ENCODE data around the gene DPP3.
"Not testable (repeated sequence)": the region's sequence is repeated elsewhere in the genome, so short reads cannot be mapped to it uniquely, and the experiment has no call there.

The DPP3 gene

DNA sequence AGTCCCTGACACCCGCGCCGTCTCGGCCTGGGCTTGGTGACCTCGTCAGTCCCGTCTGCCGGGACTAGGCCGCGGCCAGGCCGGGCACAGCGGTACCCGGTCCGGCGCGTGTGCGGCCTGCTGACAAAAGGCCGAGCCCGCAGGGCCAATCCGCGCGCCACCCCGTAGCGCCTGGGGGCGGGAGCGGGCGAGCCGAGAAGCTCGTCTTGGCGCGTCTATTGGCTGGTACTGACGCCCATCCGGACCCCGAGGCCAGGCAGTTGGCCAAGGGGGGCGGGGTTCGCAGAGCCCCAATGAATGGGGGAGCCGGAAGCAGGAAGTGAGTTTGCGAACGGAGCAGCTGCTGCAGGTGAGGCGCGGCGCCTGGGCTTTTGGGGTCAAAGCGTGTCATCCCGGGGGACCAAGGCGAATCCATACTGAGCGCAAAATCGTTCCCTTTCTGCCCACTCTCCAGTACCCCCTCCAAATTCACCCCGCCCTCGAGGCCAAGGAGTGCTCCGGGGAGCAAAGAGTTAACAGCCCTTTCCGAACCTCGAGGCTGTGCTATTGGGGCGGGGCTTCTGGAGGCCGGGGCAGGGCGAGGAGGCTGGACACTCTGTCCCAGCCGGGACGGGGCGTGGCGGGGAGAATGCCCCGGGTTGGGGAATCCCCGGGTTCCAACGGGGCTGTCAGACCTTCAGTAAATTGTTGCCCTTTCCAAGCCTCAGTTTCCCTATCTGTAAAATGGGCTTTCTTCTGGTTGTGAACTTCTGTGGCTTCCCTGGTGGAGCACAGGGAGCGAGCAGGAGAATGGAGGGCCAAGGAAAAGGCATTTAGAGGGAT is at the start of gene DPP3:
DPP3 (plus strand) TSS at position 318 of the 822 bp plus-strand sequence. CDS start 1,767 bp downstream, outside the sequence.
- Histone ChIP-seq H3K27me3 (ENCODE audit: control insufficient read depth, insufficient read depth, low read length) (no peaks in the 10 kb centered on the region), H3K9me3 (ENCODE audit: control insufficient read depth, low read length) (no peaks in the 10 kb centered on the region), H3K9ac (ENCODE audit: low read length) (peak within 1 kb of the TSS; percentile 79), H3K36me3 (ENCODE audit: control insufficient read depth, insufficient read depth, low read length) (no peaks in the 10 kb centered on the region), H3K4me1 (ENCODE audit: control insufficient read depth, insufficient read depth, low read length) (peaks cover 15% of the 10 kb centered on the region), H3K4me3 (ENCODE audit: low read length) (peak within 1 kb of the TSS; percentile 65)

DNA sequence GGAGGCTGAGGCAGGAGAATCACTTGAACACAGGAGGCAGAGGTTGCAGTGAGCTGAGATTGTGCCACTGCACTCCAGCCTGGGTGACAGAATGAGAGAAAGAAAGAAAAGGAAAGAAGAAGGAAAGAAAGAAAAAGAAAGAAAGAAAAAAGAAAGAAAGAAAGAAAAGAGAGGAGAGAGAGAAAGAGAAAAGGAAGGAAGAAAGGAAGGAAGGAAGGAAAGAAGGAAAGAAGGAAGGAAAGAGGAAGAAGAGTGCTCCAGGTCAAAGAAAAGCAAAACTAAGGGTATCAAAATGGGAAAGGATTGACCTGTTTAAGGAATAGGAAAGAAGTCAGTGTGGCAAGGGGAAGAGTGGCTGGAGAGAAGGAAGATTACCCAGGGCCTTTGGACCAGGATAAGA is 48.9 kb upstream of the DPP3 start:
- H3K9me3 ChIP-seq (ENCODE audit: control insufficient read depth, low read length); H3K4me3 ChIP-seq (ENCODE audit: low read length); H3K36me3 ChIP-seq (ENCODE audit: control insufficient read depth, insufficient read depth, low read length); H3K27me3 ChIP-seq (ENCODE audit: control insufficient read depth, insufficient read depth, low read length); H3K4me1 ChIP-seq (ENCODE audit: control insufficient read depth, insufficient read depth, low read length); H3K9ac ChIP-seq (ENCODE audit: low read length): not testable (repeated sequence)

GRCh38 chr11:66431871-66432329 is 48.3 kb upstream of the DPP3 start:
- H3K36me3 ChIP-seq (ENCODE audit: control insufficient read depth, insufficient read depth, low read length); H3K9ac ChIP-seq (ENCODE audit: low read length); H3K9me3 ChIP-seq (ENCODE audit: control insufficient read depth, low read length); H3K27me3 ChIP-seq (ENCODE audit: control insufficient read depth, insufficient read depth, low read length); H3K4me3 ChIP-seq (ENCODE audit: low read length); H3K4me1 ChIP-seq (ENCODE audit: control insufficient read depth, insufficient read depth, low read length): not testable (repeated sequence)

GRCh38 chr11:66432597-66432996 is 47.6 kb upstream of the DPP3 start:
- Histone ChIP-seq H3K4me3 (ENCODE audit: low read length) (no peak overlapping the region), H3K9ac (ENCODE audit: low read length) (no peak overlapping the region), H3K4me1 (ENCODE audit: control insufficient read depth, insufficient read depth, low read length) (no peaks in the 10 kb centered on the region), H3K36me3 (ENCODE audit: control insufficient read depth, insufficient read depth, low read length) (no peaks in the 10 kb centered on the region), H3K9me3 (ENCODE audit: control insufficient read depth, low read length) (no peaks in the 10 kb centered on the region), H3K27me3 (ENCODE audit: control insufficient read depth, insufficient read depth, low read length) (no peaks in the 10 kb centered on the region)

GRCh38 chr11:66437979-66438503 is 42.2 kb upstream of the DPP3 start:
- Histone ChIP-seq H3K9ac (ENCODE audit: low read length) (peak overlapping the region; percentile 78), H3K9me3 (ENCODE audit: control insufficient read depth, low read length) (no peaks in the 10 kb centered on the region), H3K4me3 (ENCODE audit: low read length) (peak overlapping the region; percentile 71), H3K4me1 (ENCODE audit: control insufficient read depth, insufficient read depth, low read length) (no peaks in the 10 kb centered on the region), H3K27me3 (ENCODE audit: control insufficient read depth, insufficient read depth, low read length) (no peaks in the 10 kb centered on the region), H3K36me3 (ENCODE audit: control insufficient read depth, insufficient read depth, low read length) (no peaks in the 10 kb centered on the region)

- H3K36me3 ChIP-seq (ENCODE audit: control insufficient read depth, insufficient read depth, low read length), result no peaks in the 10 kb centered on the region
- peak within 1 kb of the TSS; percentile 78 for H3K9ac ChIP-seq (ENCODE audit: low read length)
- H3K27me3 ChIP-seq (ENCODE audit: control insufficient read depth, insufficient read depth, low read length), result no peaks in the 10 kb centered on the region
- no peaks in the 10 kb centered on the region for H3K4me1 ChIP-seq (ENCODE audit: control insufficient read depth, insufficient read depth, low read length)
- H3K4me3 ChIP-seq (ENCODE audit: low read length), result peak within 1 kb of the TSS; percentile 71
- H3K9me3 ChIP-seq (ENCODE audit: control insufficient read depth, low read length), result no peaks in the 10 kb centered on the region
Observed at GRCh38 chr11:66438504-66439466, 41.4 kb upstream of the DPP3 start, which contains the start of gene MRPL11. TSS of gene MRPL11 (minus strand) at chr11:66438848. CDS start at chr11:66438754, 94 bp downstream.

DNA sequence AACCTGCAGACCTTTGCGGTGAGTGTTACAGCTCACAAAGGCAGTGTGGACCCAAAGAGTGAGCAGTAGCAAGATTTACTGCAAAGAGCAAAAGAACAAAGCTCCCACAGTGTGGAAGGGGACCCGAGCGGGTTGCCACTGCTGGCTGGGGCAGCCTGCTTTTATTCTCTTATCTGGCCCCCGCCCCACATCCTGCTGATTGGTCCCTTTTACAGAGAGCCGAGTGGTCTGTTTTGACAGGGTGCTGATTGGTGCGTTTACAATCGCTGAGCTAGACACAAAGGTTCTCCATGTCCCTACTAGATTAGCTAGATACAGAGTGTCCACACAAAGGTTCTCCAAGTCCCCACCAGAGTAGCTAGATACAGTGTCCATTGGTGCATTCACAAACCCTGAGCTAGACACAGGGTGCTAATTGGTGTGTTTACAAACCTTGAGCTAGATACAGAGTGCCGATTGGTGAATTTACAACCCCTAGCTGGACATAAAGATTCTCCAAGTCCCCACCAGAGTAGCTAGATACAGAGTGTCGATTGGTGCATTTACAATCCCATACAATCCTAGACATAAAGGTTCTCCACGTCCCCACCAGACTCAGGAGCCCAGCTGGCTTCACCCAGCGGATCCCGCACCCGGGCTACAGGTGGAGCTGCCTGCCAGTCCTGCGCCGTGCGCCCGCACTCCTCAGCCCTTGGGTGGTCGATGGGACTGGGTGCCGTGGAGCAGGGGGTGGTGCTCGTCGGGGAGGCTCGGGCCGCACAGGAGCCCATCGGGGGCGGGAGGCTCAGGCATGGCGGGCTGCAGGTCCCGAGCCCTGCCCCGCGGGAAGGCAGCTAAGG is 39.9 kb upstream of the DPP3 start:
- not testable (repeated sequence) for H3K4me1 ChIP-seq (ENCODE audit: control insufficient read depth, insufficient read depth, low read length); H3K4me3 ChIP-seq (ENCODE audit: low read length)

GRCh38 chr11:66440940-66441282 is 39.3 kb upstream of the DPP3 start:
- H3K4me3 ChIP-seq (ENCODE audit: low read length); H3K4me1 ChIP-seq (ENCODE audit: control insufficient read depth, insufficient read depth, low read length); H3K9ac ChIP-seq (ENCODE audit: low read length); H3K36me3 ChIP-seq (ENCODE audit: control insufficient read depth, insufficient read depth, low read length); H3K27me3 ChIP-seq (ENCODE audit: control insufficient read depth, insufficient read depth, low read length); H3K9me3 ChIP-seq (ENCODE audit: control insufficient read depth, low read length): not testable (repeated sequence)

More for the DNA sequence above, 39.9 kb upstream of the DPP3 start:
- H3K36me3 ChIP-seq (ENCODE audit: control insufficient read depth, insufficient read depth, low read length); H3K27me3 ChIP-seq (ENCODE audit: control insufficient read depth, insufficient read depth, low read length); H3K9me3 ChIP-seq (ENCODE audit: control insufficient read depth, low read length); H3K9ac ChIP-seq (ENCODE audit: low read length): not testable (repeated sequence)

DNA sequence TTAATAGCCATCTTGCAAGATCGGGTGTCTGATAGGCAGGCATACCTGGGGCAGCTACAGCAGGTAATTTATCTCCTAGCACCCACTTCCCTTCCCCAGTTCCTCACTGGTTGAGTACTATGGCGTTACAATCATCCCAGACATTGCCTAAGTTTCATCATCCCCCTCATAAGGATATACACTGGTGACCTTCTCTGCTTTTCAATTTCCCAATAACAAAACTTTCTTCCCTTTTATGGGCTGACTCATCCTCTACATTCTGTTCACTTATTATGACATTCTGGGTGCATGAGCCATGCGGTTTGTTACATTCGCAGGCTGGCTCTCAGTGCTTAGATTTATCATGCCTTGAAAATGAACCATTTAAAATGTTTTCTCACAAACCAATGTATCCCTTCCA is 36.6 kb upstream of the DPP3 start:
- Histone ChIP-seq H3K27me3 (ENCODE audit: control insufficient read depth, insufficient read depth, low read length) (no peaks in the 10 kb centered on the region), H3K4me1 (ENCODE audit: control insufficient read depth, insufficient read depth, low read length) (no peaks in the 10 kb centered on the region), H3K36me3 (ENCODE audit: control insufficient read depth, insufficient read depth, low read length) (no peaks in the 10 kb centered on the region), H3K9ac (ENCODE audit: low read length) (no peak overlapping the region), H3K4me3 (ENCODE audit: low read length) (no peak overlapping the region), H3K9me3 (ENCODE audit: control insufficient read depth, low read length) (no peaks in the 10 kb centered on the region)

DNA sequence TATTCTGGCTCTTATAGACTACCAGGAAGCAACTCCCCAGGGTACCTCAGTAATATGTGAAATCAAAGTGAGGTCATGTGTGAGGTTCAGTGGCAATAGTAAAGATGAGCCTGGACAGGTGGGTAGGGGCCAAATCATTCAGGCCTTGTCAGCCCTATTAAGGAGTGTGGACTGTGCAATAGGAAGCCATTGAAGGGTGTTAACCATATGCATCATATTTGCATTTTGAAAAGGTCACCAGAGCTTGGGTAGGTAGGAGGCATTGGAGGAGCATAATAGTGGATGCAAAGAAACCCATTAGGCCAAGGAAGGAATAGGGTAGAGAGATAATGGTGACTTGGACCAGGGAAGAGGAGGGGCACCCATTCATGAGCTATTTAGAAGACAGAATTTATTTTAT is 33.2 kb upstream of the DPP3 start:
- H3K36me3 ChIP-seq (ENCODE audit: control insufficient read depth, insufficient read depth, low read length), result no peaks in the 10 kb centered on the region
- H3K9me3 ChIP-seq (ENCODE audit: control insufficient read depth, low read length), result no peaks in the 10 kb centered on the region
- H3K27me3 ChIP-seq (ENCODE audit: control insufficient read depth, insufficient read depth, low read length), result no peaks in the 10 kb centered on the region

GRCh38 chr11:66448523-66448922 is 31.7 kb upstream of the DPP3 start:
- H3K4me3 ChIP-seq (ENCODE audit: low read length), result no peak overlapping the region
- H3K9ac ChIP-seq (ENCODE audit: low read length), result no peak overlapping the region

More for the DNA sequence above, 33.2 kb upstream of the DPP3 start:
- Histone ChIP-seq H3K4me3 (ENCODE audit: low read length) (no peak overlapping the region), H3K9ac (ENCODE audit: low read length) (no peak overlapping the region), H3K4me1 (ENCODE audit: control insufficient read depth, insufficient read depth, low read length) (no peaks in the 10 kb centered on the region)

More at GRCh38 chr11:66448523-66448922, 31.7 kb upstream of the DPP3 start:
- no peaks in the 10 kb centered on the region for H3K9me3 ChIP-seq (ENCODE audit: control insufficient read depth, low read length)
- no peaks in the 10 kb centered on the region for H3K27me3 ChIP-seq (ENCODE audit: control insufficient read depth, insufficient read depth, low read length)
- no peaks in the 10 kb centered on the region for H3K4me1 ChIP-seq (ENCODE audit: control insufficient read depth, insufficient read depth, low read length)
- H3K36me3 ChIP-seq (ENCODE audit: control insufficient read depth, insufficient read depth, low read length), result no peaks in the 10 kb centered on the region
